CD4-positive, alpha-beta T cell (primary cell): ENCODE data around the gene NMNAT1. TPM values are rescaled to one million over a fixed set of nuclear protein-coding genes. Genes with fewer than 3 reads are reported as not detected.

Source experiments
- ATAC-seq: fragments of 200-7000 bp; cut with Tn5 transposase; one replicate; pipeline ENCODE4 v1.10.0; 2022; ENCODE audit warnings: mild to moderate bottlenecking; ENCODE audit not compliant: poor library complexity
- CTCF ChIA-PET: fragments of 350-600 bp; sonication (Branson Sonifier 250); formaldehyde crosslinking; loops from one replicate; lab custom pipeline; 2021; ENCODE audit warnings: antibody characterized with exemption, inconsistent platforms; lab: Charles Lee
- POLR2A ChIA-PET: fragments of 350-600 bp; sonication (Branson Sonifier 250); formaldehyde crosslinking; loops from one replicate; lab custom pipeline; 2021; ENCODE audit warnings: antibody characterized with exemption, inconsistent platforms; lab: Charles Lee
- DNase-seq, 14 experiments: peaks; one replicate each; pipeline ENCODE4 v3.0.0-alpha.2; 2013 to 2020; ENCODE audit warnings: mixed read lengths in 2 of 14
- H3K27ac ChIP-seq, 2 donors: one replicate each; pipeline versions ENCODE4 v1.5.1 to v1.7.0; 2013; ENCODE audit warnings: low read length in 2 of 2, low read depth in 1 of 2, mild to moderate bottlenecking in 1 of 2
- H3K27me3 ChIP-seq, 2 experiments: 1 replicate in 1 of 2; 2 replicates in 1 of 2; pipeline versions ENCODE4 v1.6.1 to v1.7.0; 2013; ENCODE audit warnings: low read length in 2 of 2, control low read depth in 1 of 2, mild to moderate bottlenecking in 1 of 2, moderate library complexity in 1 of 2; ENCODE audit not compliant: insufficient read depth in 2 of 2, control insufficient read depth in 1 of 2
- H3K36me3 ChIP-seq: one replicate; pipeline ENCODE4 v1.6.1; 2013; ENCODE audit warnings: low read length, control low read depth; ENCODE audit not compliant: insufficient read depth
- H3K4me1 ChIP-seq: one replicate; pipeline ENCODE4 v1.6.1; 2013; ENCODE audit warnings: low read length, control low read depth; ENCODE audit not compliant: insufficient read depth
- H3K4me3 ChIP-seq: one replicate; pipeline ENCODE4 v1.5.1; 2013; ENCODE audit warnings: mild to moderate bottlenecking, low read length, moderate library complexity
- H3K9me3 ChIP-seq, 2 experiments: 1 replicate in 1 of 2; 2 replicates in 1 of 2; pipeline versions ENCODE4 v1.6.1 to v1.7.0; 2013; ENCODE audit warnings: low read length in 2 of 2, mild to moderate bottlenecking in 2 of 2, control low read depth in 1 of 2, moderate library complexity in 1 of 2; ENCODE audit not compliant: control insufficient read depth in 1 of 2, insufficient read depth in 1 of 2
- H3K27ac Mint-ChIP-seq: one replicate; pipeline ENCODE4 v1.8.0; 2020; ENCODE audit warnings: mixed read lengths
- H3K27me3 Mint-ChIP-seq: one replicate; pipeline ENCODE4 v1.8.0; 2021; ENCODE audit warnings: mixed read lengths
- H3K36me3 Mint-ChIP-seq: one replicate; pipeline ENCODE4 v1.8.0; 2021; ENCODE audit warnings: low read depth, mixed read lengths
- H3K4me1 Mint-ChIP-seq: one replicate; pipeline ENCODE4 v1.8.0; 2021; ENCODE audit warnings: low read depth, mixed read lengths
- H3K4me3 Mint-ChIP-seq: one replicate; pipeline ENCODE4 v1.8.0; 2020; ENCODE audit warnings: mild to moderate bottlenecking, mixed read lengths
- H3K9me3 Mint-ChIP-seq: one replicate; pipeline ENCODE4 v1.8.0; 2020; ENCODE audit warnings: mixed read lengths
- intact Hi-C, 2 experiments: fragments of 100-400 bp; cut with DNase I in 1 of 2; cut with micrococcal nuclease in 1 of 2; formaldehyde crosslinking; loops; one replicate each; pipeline versions ENCODE4 v1.15.1 to v1.9.0; 2023 to 2025; cut with DNase I, micrococcal nuclease
- total RNA-seq, 174 experiments: library from RNA in 2 of 174; stranded (reverse) in 2 of 174; gene quantifications; one replicate each; pipeline ENCODE4 v1.2.3 and lab custom pipeline; 2021 to 2026
- TF ChIP-seq, protein P1 (sequence below): fragments of 200-600 bp; IDR thresholded peaks from one replicate; pipeline ENCODE4 v1.8.0; 2022; ENCODE audit warnings: antibody characterized with exemption, mild to moderate bottlenecking

Gene NMNAT1
- total RNA-seq, 2 experiments from 2014 or later = 0.66 to 1.0 TPM

- H3K36me3 Mint-ChIP-seq = no peaks in the 10 kb centered on the region
- CTCF ChIA-PET = interaction anchor here (0.6 to 1.6 kb wide), 2 partner anchors 32 to 38 kb away, joined by 3 to 4 read pairs; no protein-coding TSS in a partner anchor
- POLR2A ChIA-PET = no interaction called here
- H3K27ac ChIP-seq = no peak overlapping the region
- no peaks in the 10 kb centered on the region for H3K4me1 ChIP-seq
- H3K36me3 ChIP-seq = no peaks in the 10 kb centered on the region
- TF ChIP-seq, protein P1, sequence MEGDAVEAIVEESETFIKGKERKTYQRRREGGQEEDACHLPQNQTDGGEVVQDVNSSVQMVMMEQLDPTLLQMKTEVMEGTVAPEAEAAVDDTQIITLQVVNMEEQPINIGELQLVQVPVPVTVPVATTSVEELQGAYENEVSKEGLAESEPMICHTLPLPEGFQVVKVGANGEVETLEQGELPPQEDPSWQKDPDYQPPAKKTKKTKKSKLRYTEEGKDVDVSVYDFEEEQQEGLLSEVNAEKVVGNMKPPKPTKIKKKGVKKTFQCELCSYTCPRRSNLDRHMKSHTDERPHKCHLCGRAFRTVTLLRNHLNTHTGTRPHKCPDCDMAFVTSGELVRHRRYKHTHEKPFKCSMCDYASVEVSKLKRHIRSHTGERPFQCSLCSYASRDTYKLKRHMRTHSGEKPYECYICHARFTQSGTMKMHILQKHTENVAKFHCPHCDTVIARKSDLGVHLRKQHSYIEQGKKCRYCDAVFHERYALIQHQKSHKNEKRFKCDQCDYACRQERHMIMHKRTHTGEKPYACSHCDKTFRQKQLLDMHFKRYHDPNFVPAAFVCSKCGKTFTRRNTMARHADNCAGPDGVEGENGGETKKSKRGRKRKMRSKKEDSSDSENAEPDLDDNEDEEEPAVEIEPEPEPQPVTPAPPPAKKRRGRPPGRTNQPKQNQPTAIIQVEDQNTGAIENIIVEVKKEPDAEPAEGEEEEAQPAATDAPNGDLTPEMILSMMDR = no peak
- no peaks in the 10 kb centered on the region for H3K27me3 ChIP-seq
- H3K27me3 Mint-ChIP-seq = no peaks in the 10 kb centered on the region
- no peaks in the 10 kb centered on the region for H3K9me3 ChIP-seq
- no peak overlapping the region for H3K4me3 ChIP-seq
- no peak for DNase-seq
- no peaks in the 10 kb centered on the region for H3K4me1 Mint-ChIP-seq
- intact Hi-C loops = loop anchor here in 1 of 2 experiments (10.0 kb wide), 1 partner anchor 793 kb away; the partner anchor contains the start of gene GPR157
- no peak overlapping the region for H3K27ac Mint-ChIP-seq
- ATAC-seq = no peak
- H3K9me3 Mint-ChIP-seq = no peaks in the 10 kb centered on the region
- H3K4me3 Mint-ChIP-seq = no peak overlapping the region
Observed at GRCh38 chr1:9917901-9918300, 25.4 kb upstream of the NMNAT1 start.

DNA sequence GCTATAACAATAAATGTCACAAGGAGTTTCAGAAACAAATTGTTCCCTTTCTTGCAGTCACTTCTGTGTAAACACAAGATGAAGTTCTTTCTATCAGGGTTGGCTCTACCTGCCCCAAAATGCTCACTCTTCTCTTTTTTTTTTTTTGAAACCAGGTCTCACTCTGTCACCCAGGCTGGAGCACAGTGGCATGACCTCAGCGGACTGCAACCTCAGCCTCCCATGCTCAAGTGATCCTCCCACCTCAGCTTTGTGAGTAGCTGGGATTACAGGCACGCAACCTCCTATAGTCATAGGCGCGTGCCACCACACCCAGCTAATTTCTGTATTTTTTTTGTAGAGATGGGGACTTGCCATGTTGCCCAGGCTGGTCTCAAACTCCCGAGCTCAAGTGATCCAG is 22.7 kb upstream of the NMNAT1 start:
- ChIA-PET CTCF (no interaction called here), POLR2A (interaction anchor here (0.6 kb wide), 1 partner anchor 191 kb away, joined by 3 read pairs; no protein-coding TSS in a partner anchor)
- intact Hi-C loops = no loop called here
- H3K9me3 ChIP-seq = no peaks in the 10 kb centered on the region
- no peaks in the 10 kb centered on the region for H3K4me1 Mint-ChIP-seq
- ATAC-seq (no peak), DNase-seq (no peak)
- H3K27ac ChIP-seq = no peak overlapping the region
- no peaks in the 10 kb centered on the region for H3K4me1 ChIP-seq
- H3K27me3 Mint-ChIP-seq = no peaks in the 10 kb centered on the region
- TF ChIP-seq, protein P1 = no peak
- no peak overlapping the region for H3K4me3 ChIP-seq
- no peaks in the 10 kb centered on the region for H3K36me3 Mint-ChIP-seq
- no peaks in the 10 kb centered on the region for H3K36me3 ChIP-seq
- no peaks in the 10 kb centered on the region for H3K9me3 Mint-ChIP-seq
- H3K4me3 Mint-ChIP-seq = no peak overlapping the region
- H3K27ac Mint-ChIP-seq = no peak overlapping the region
- no peaks in the 10 kb centered on the region for H3K27me3 ChIP-seq

DNA sequence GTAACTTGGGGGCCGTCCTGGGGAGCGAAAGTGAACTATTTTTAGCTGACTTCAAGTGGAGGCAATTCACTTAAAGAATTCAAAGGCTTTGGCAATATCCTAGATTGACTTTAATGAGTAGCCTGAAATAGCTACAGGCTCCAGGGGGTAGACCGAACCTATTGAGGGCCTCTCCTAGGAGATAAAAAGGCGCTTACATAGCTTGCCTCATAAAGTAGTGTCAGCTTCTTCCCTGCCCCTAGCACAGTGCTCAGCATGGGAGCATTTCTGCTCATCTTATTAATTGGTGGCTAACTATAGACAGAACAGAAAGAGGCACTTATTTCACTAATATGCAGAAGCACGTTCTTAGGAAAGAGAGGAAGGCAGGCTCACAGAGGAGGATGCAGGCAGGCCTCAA is 20.9 kb upstream of the NMNAT1 start:
- Mint-ChIP-seq H3K4me1 (no peaks in the 10 kb centered on the region), H3K4me3 (no peak overlapping the region), H3K27me3 (no peaks in the 10 kb centered on the region), H3K27ac (no peak overlapping the region), H3K9me3 (no peaks in the 10 kb centered on the region), H3K36me3 (peaks cover 10% of the 10 kb centered on the region)
- H3K4me1 ChIP-seq = no peaks in the 10 kb centered on the region
- ChIA-PET POLR2A (no interaction called here), CTCF (no interaction called here)
- TF ChIP-seq, protein P1 = no peak
- H3K9me3 ChIP-seq = no peaks in the 10 kb centered on the region
- no peaks in the 10 kb centered on the region for H3K27me3 ChIP-seq
- H3K36me3 ChIP-seq = no peaks in the 10 kb centered on the region
- H3K27ac ChIP-seq = no peak overlapping the region
- no peak overlapping the region for H3K4me3 ChIP-seq
- DNase-seq (no peak), ATAC-seq (no peak)
- intact Hi-C loops = no loop called here
